Lower lobe of right lung (tissue), 2 donors: ENCODE data around the gene SRRM2. TPM values are rescaled to one million over a fixed set of nuclear protein-coding genes. Genes with fewer than 3 reads are reported as not detected.

Experiments
- ATAC-seq, 2 donors: fragments of 200-7000 bp; cut with Tn5 transposase; one replicate each; pipeline ENCODE4 v1.9.1; 2020 to 2022; ENCODE audit warnings: mild to moderate bottlenecking in 2 of 2, moderate library complexity in 2 of 2
- DNase-seq: peaks from one replicate; pipeline ENCODE4 v3.0.0-alpha.2; 2020
- H3K27ac ChIP-seq: fragments of 200-600 bp; one replicate; pipeline ENCODE4 v1.8.0; 2022
- H3K27me3 ChIP-seq: fragments of 200-600 bp; one replicate; pipeline ENCODE4 v1.8.0; 2022; ENCODE audit warnings: low read depth
- H3K36me3 ChIP-seq: fragments of 200-600 bp; one replicate; pipeline ENCODE4 v1.8.0; 2022; ENCODE audit warnings: mild to moderate bottlenecking
- H3K4me1 ChIP-seq: fragments of 200-600 bp; one replicate; pipeline ENCODE4 v1.8.0; 2022
- H3K4me3 ChIP-seq: fragments of 200-600 bp; one replicate; pipeline ENCODE4 v1.8.0; 2022; ENCODE audit warnings: mild to moderate bottlenecking
- H3K9me3 ChIP-seq: fragments of 200-600 bp; one replicate; pipeline ENCODE4 v1.8.0; 2022
- CTCF ChIP-seq: fragments of 200-600 bp; IDR thresholded peaks from one replicate; pipeline ENCODE4 v1.8.0; 2022; ENCODE audit warnings: antibody characterized with exemption, mild to moderate bottlenecking
- intact Hi-C: fragments of 100-400 bp; cut with DNase I; formaldehyde crosslinking; loops from one replicate; pipeline ENCODE4 v1.11.0; 2022
- total RNA-seq: library from RNA; stranded (reverse); fragmentation: NEBNext Ultra II Directional; extraction: Animal tissue kit (Norgen Biotek cat#: 25700); gene quantifications from one replicate; pipeline ENCODE4 v1.2.1, GENCODE V29; 2021
- donor health status: DM: no; HTN: yes; CAD: no; lungs with severe emphysema.

Gene SRRM2
- total RNA-seq, 1 donor from 2014 or later = 659 TPM

- H3K36me3 ChIP-seq = no peaks in the 10 kb centered on the region
- peak overlapping the region; percentile 57 for H3K4me3 ChIP-seq
- no peak for ATAC-seq
- no peaks in the 10 kb centered on the region for H3K9me3 ChIP-seq
- peaks cover 43% of the 10 kb centered on the region for H3K27me3 ChIP-seq
- TF ChIP-seq CTCF = no peak
- peak; percentile 41 for DNase-seq
- intact Hi-C loops = no loop called here
- H3K27ac ChIP-seq = no peak overlapping the region
- peaks cover 9% of the 10 kb centered on the region for H3K4me1 ChIP-seq
Measured at GRCh38 chr16:2784358-2785100, 32.1 kb downstream of the SRRM2 start.

DNA sequence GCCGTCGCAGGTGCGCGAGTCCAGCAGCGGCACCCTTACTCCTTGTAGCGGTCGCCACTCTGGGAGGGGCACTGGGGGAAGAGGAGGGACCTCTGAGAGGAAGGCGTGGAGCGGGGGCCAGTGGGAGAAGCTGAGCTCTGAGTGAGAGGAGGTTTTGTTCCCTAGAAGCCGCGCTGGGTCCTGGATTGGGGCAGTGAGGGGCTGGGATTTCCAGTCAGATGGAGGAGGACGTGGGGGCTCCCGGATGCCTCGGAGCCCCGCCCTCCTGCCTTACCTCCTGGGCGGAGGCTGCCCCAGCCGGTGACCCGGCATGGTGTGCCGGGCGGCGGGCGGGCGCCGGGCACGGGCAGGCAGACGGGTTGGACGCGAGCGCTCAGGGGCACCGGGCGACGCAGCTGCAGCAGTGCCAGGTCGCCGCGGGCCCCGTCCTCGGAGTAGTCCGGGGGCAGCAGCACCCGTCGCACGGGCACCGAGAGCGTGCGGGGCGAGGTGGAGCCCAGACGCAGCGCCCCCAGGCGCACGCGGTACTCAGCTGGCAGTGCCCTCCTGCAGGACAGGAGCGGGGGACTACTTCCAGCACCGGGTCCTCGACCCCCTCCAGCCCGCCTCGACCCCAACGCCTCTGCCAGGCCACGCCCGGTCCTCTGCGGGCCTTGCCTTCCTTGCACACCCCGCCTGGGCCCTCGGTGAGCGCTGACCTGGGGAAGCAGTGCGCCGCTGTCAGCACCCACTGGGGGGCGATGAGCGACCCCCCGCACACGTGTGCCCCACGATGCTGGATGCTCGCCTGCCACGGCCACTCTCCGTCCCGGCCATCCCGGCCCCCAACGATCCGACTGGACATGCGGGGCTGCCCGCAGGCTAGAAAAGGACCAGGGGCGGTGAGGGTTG is 32.9 kb downstream of the SRRM2 start:
- peak; percentile 52 to 59 for ATAC-seq
- DNase-seq = peak; percentile 60
- Histone ChIP-seq H3K4me3 (peak overlapping the region; percentile 57), H3K4me1 (peaks cover 9% of the 10 kb centered on the region), H3K36me3 (no peaks in the 10 kb centered on the region), H3K27me3 (peaks cover 47% of the 10 kb centered on the region), H3K27ac (no peak overlapping the region), H3K9me3 (no peaks in the 10 kb centered on the region)
- TF ChIP-seq CTCF = no peak
- intact Hi-C loops = no loop called here

DNA sequence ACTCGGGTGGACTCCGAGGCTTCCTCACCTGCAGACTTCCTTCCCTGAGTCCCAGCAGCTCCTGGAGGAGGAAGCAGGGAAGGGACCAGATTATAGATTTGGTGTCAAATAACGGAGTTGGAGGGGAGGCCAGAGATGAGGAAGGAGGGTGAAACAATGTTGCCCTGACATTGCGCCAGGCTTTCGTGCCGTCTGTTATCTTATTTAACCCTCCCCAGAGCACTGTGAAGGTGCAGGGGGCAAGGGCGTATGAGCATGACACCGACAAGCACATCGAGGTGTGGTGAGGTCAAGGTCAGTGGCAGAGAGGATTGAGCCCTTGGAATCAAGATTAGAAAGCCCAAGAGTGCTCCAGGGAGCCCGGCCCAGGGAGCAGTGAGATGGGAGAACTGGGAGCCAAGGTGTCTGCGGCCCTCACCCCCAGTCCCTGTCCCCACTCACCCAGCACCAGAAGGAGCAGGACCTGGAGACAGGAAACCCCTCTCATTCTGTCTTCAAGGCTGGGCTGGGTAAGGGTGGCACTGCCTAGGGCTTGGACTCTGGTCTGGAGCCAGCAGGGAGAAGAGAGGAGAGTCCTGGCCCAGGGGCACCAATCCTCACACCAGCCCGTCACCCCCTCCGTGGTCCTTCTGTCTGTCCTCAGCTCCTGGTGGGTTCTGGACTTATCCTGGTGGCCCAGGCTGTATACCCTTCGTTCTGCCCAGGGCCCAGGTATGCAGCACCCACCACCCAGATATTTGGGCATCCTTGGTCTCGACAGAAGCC is 33.8 kb downstream of the SRRM2 start:
- H3K27me3 ChIP-seq = peaks cover 56% of the 10 kb centered on the region
- ATAC-seq (no peak), DNase-seq (peak; percentile 23)
- H3K4me3 ChIP-seq = peak overlapping the region; percentile 57
- intact Hi-C loops = no loop called here
- no peak overlapping the region for H3K27ac ChIP-seq
- H3K36me3 ChIP-seq = no peaks in the 10 kb centered on the region
- TF ChIP-seq CTCF = no peak
- peaks cover 9% of the 10 kb centered on the region for H3K4me1 ChIP-seq
- H3K9me3 ChIP-seq = no peaks in the 10 kb centered on the region

- DNase-seq (peak; percentile 5), ATAC-seq (no peak)
- H3K9me3 ChIP-seq = no peaks in the 10 kb centered on the region
- H3K36me3 ChIP-seq = no peaks in the 10 kb centered on the region
- H3K27ac ChIP-seq = no peak overlapping the region
- peaks cover 9% of the 10 kb centered on the region for H3K4me1 ChIP-seq
- no peak for TF ChIP-seq CTCF
- H3K4me3 ChIP-seq = no peak overlapping the region
- intact Hi-C loops = no loop called here
- peaks cover 59% of the 10 kb centered on the region for H3K27me3 ChIP-seq
Measured at GRCh38 chr16:2786826-2787151, 34.4 kb downstream of the SRRM2 start.

DNA sequence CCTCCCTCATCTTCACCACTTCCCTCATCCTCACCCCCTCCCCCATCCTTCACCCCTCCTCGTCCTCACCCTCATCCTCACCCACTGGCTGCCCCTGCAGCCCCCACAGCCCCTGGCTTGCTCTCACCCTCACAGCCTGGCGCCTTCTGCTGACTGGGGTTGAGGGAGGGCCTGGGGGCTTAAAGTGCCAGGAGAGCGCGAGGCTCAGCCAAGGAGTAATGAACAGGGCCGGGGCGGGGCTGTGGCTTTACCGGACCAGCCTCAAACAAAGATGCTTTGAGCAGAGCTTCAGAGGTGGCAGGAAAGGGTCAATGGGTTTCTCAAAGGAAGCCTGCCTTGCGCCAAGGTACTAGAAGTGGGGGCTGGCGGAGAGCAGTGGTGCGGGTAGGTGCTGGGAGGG is 35.0 kb downstream of the SRRM2 start, which contains the start of gene PRSS33:
Gene PRSS33 (minus strand): TSS at position 155 of the 400 bp plus-strand sequence. CDS start 1,013 bp downstream, outside the sequence.
- no peak within 1 kb of the TSS for H3K4me3 ChIP-seq
- H3K27ac ChIP-seq = no peak within 1 kb of the TSS
- TF ChIP-seq CTCF = no peak
- intact Hi-C loops = no loop called here
- DNase-seq (peak; percentile 28), ATAC-seq (no peak)
- H3K27me3 ChIP-seq = peaks cover 62% of the 10 kb centered on the region
- no peaks in the 10 kb centered on the region for H3K36me3 ChIP-seq
- peaks cover 9% of the 10 kb centered on the region for H3K4me1 ChIP-seq
- H3K9me3 ChIP-seq = no peaks in the 10 kb centered on the region
